Sigmoid colon (tissue), 7 donors: ENCODE results near the gene PROK1. TPM values are rescaled to one million over a fixed set of nuclear protein-coding genes. Genes with fewer than 3 reads are reported as not detected.

ENCODE experiments used
- DNase-seq: peaks from one replicate; pipeline ENCODE4 v3.0.0-alpha.2; 2019
- H3K27ac ChIP-seq, 4 donors: fragments of 200-600 bp; sonication (generic); one replicate each; pipeline ENCODE4 v1.5.1; 2016 to 2019; ENCODE audit warnings: mild to moderate bottlenecking in 1 of 4
- H3K27me3 ChIP-seq, 3 donors: fragments of 200-600 bp; sonication (generic); one replicate each; pipeline ENCODE4 v1.5.1; 2019; ENCODE audit warnings: mild to moderate bottlenecking in 1 of 3
- H3K36me3 ChIP-seq, 4 donors: fragments of 200-600 bp; sonication (generic); one replicate each; pipeline ENCODE4 v1.5.1; 2016 to 2019
- H3K4me1 ChIP-seq, 4 donors: fragments of 200-600 bp; sonication (generic); one replicate each; pipeline ENCODE4 v1.5.1; 2017 to 2019
- H3K4me3 ChIP-seq, 4 donors: fragments of 200-600 bp; sonication (generic); one replicate each; pipeline ENCODE4 v1.5.1; 2017 to 2019; ENCODE audit warnings: mild to moderate bottlenecking in 2 of 4, moderate library complexity in 1 of 4
- H3K9me3 ChIP-seq, 4 donors: fragments of 200-600 bp in 3 of 4; sonication (generic) in 3 of 4; one replicate each; pipeline versions ENCODE4 v1.5.1 to v1.6.1; 2013 to 2019
- CTCF ChIP-seq, 4 experiments: fragments of 450-650 bp in 3 of 4; fragments of 200-600 bp in 1 of 4; IDR thresholded peaks; one replicate each; pipeline ENCODE4 v1.5.1; 2016 to 2019; ENCODE audit warnings: antibody characterized with exemption in 4 of 4, mild to moderate bottlenecking in 3 of 4, moderate library complexity in 2 of 4
- EP300 ChIP-seq, 4 donors: sonication (generic); formaldehyde crosslinking; IDR thresholded peaks; one replicate each; pipeline ENCODE4 v1.6.1; 2017; ENCODE audit warnings: antibody characterized with exemption in 4 of 4
- POLR2A ChIP-seq, 2 donors: fragments of 450-650 bp; IDR thresholded peaks; one replicate each; pipeline ENCODE4 v1.6.1; 2016; ENCODE audit warnings: antibody characterized with exemption in 2 of 2, mild to moderate bottlenecking in 2 of 2, moderate library complexity in 2 of 2
- POLR2AphosphoS5 ChIP-seq, 4 donors: sonication (generic); formaldehyde crosslinking; IDR thresholded peaks; one replicate each; pipeline ENCODE4 v1.6.1; 2017; ENCODE audit warnings: antibody characterized with exemption in 4 of 4
- WGBS, 2 donors: extraction: QIAGEN DNeasy Blood & Tissue Kit; methylation state at CpG; one replicate each; pipeline ENCODE4 v1.1.7; 2013; 5-methylcytosine and 5-hydroxymethylcytosine counted together
- intact Hi-C: fragments of 100-400 bp; cut with DNase I; formaldehyde crosslinking; loops from one replicate; pipeline ENCODE4 v1.15.1; 2023
- polyA plus RNA-seq, 3 donors: library from polyadenylated mRNA; stranded (reverse); fragments of 200-250 nt; gene quantifications; one replicate each; pipeline ENCODE4 v1.2.3, GENCODE V29; 2013
- total RNA-seq, 4 donors: library from RNA; depleted of rRNA; stranded (reverse); fragments of >200 nt; gene quantifications; one replicate each; pipeline ENCODE4 v1.1.0, GENCODE V29; 2016
- donor health status: healthy with polysubstance abuse.
- donor health status: Bipolar disorder and iron deficiency.
- donor health status: healthy.

The PROK1 gene
- total and polyA plus RNA-seq, 7 donors, result 0.09 to 3.2 (median 0.46) TPM; not detected in 4

- H3K27me3 ChIP-seq, result no peaks in the 10 kb centered on the region
- H3K36me3 ChIP-seq, result no peaks in the 10 kb centered on the region
- DNase-seq, result no peak
- TF ChIP-seq POLR2AphosphoS5 (IDR thresholded peaks at IDR 0.05) (no peak), POLR2A (IDR thresholded peaks at IDR 0.05) (no peak), EP300 (IDR thresholded peaks at IDR 0.05) (no peak), CTCF (IDR thresholded peaks at IDR 0.05) (no peak)
- no peaks in the 10 kb centered on the region for H3K9me3 ChIP-seq
- no peak overlapping the region for H3K4me3 ChIP-seq
- no peaks in the 10 kb centered on the region for H3K4me1 ChIP-seq
- intact Hi-C loops, result no loop called here
- no peak overlapping the region for H3K27ac ChIP-seq
- 85 to 91% methylated on average over 7 of the region's 7 CpGs for WGBS, 2 donors
These were observed 41.6 kb downstream of the PROK1 start for GRCh38 chr1:110492573-110492972.

- Histone ChIP-seq H3K9me3 (no peaks in the 10 kb centered on the region), H3K4me1 (no peaks in the 10 kb centered on the region), H3K27ac (no peak overlapping the region), H3K27me3 (no peaks in the 10 kb centered on the region), H3K4me3 (no peak overlapping the region), H3K36me3 (no peaks in the 10 kb centered on the region)
- 85 to 90% methylated on average over 5 of the region's 5 CpGs for WGBS, 2 donors
- DNase-seq, result no peak
- no peak for TF ChIP-seq POLR2AphosphoS5 (IDR thresholded peaks at IDR 0.05)
- TF ChIP-seq EP300 (IDR thresholded peaks at IDR 0.05), result no peak
- TF ChIP-seq POLR2A (IDR thresholded peaks at IDR 0.05), result no peak
- no peak for TF ChIP-seq CTCF (IDR thresholded peaks at IDR 0.05)
- intact Hi-C loops, result no loop called here
These were observed 42.2 kb downstream of the PROK1 start for GRCh38 chr1:110493059-110493699.

- Histone ChIP-seq H3K9me3 (no peaks in the 10 kb centered on the region), H3K4me1 (no peaks in the 10 kb centered on the region), H3K36me3 (no peaks in the 10 kb centered on the region), H3K27ac (no peak overlapping the region), H3K27me3 (no peaks in the 10 kb centered on the region), H3K4me3 (no peak overlapping the region)
- no peak for DNase-seq
- intact Hi-C loops, result no loop called here
- WGBS, 2 donors, result 81% methylated on average over 5 of the region's 5 CpGs
- TF ChIP-seq POLR2A (IDR thresholded peaks at IDR 0.05), result no peak
- TF ChIP-seq EP300 (IDR thresholded peaks at IDR 0.05), result no peak
- no peak for TF ChIP-seq CTCF (IDR thresholded peaks at IDR 0.05)
- TF ChIP-seq POLR2AphosphoS5 (IDR thresholded peaks at IDR 0.05), result no peak
These were observed 43.1 kb downstream of the PROK1 start for GRCh38 chr1:110494036-110494435.

- no peaks in the 10 kb centered on the region for H3K9me3 ChIP-seq
- intact Hi-C loops, result no loop called here
- WGBS, 2 donors, result 63 to 79% methylated on average over 21 of the region's 21 CpGs
- H3K27ac ChIP-seq, result no peak overlapping the region
- no peak for DNase-seq
- no peak overlapping the region for H3K4me3 ChIP-seq
- no peak for TF ChIP-seq POLR2A (IDR thresholded peaks at IDR 0.05)
- no peak for TF ChIP-seq EP300 (IDR thresholded peaks at IDR 0.05)
- no peak for TF ChIP-seq POLR2AphosphoS5 (IDR thresholded peaks at IDR 0.05)
- TF ChIP-seq CTCF (IDR thresholded peaks at IDR 0.05), result no peak
- no peaks in the 10 kb centered on the region for H3K4me1 ChIP-seq
- no peaks in the 10 kb centered on the region for H3K36me3 ChIP-seq
- H3K27me3 ChIP-seq, result no peaks in the 10 kb centered on the region
These were observed 43.8 kb downstream of the PROK1 start for GRCh38 chr1:110494522-110495406.
